Measurements from ENCODE around the gene TPI1.
A peak's percentile ranks its signal among the peaks of the same experiment; 100 is the strongest.

TPI1 gene

GRCh38 chr12:6829536-6830220 lies 37.7 kb upstream of the TPI1 start:
- TF ChIP-seq FOXP2 (optimal IDR thresholded peaks at IDR 0.05; ENCODE audit: borderline replicate concordance, extremely low read depth, extremely low read length, insufficient read depth): no peak
- peak; percentile 48; the same call in 1 of the 2 replicates for TF ChIP-seq POLR2AphosphoS5 (IDR thresholded peaks at IDR 0.05; ENCODE audit: low read depth, low read length)

GRCh38 chr12:6830286-6830890 lies 36.9 kb upstream of the TPI1 start:
- TF ChIP-seq SIN3A (IDR thresholded peaks at IDR 0.05; ENCODE audit: borderline replicate concordance, insufficient read depth, low read length): no peak
- TF ChIP-seq, protein P1, sequence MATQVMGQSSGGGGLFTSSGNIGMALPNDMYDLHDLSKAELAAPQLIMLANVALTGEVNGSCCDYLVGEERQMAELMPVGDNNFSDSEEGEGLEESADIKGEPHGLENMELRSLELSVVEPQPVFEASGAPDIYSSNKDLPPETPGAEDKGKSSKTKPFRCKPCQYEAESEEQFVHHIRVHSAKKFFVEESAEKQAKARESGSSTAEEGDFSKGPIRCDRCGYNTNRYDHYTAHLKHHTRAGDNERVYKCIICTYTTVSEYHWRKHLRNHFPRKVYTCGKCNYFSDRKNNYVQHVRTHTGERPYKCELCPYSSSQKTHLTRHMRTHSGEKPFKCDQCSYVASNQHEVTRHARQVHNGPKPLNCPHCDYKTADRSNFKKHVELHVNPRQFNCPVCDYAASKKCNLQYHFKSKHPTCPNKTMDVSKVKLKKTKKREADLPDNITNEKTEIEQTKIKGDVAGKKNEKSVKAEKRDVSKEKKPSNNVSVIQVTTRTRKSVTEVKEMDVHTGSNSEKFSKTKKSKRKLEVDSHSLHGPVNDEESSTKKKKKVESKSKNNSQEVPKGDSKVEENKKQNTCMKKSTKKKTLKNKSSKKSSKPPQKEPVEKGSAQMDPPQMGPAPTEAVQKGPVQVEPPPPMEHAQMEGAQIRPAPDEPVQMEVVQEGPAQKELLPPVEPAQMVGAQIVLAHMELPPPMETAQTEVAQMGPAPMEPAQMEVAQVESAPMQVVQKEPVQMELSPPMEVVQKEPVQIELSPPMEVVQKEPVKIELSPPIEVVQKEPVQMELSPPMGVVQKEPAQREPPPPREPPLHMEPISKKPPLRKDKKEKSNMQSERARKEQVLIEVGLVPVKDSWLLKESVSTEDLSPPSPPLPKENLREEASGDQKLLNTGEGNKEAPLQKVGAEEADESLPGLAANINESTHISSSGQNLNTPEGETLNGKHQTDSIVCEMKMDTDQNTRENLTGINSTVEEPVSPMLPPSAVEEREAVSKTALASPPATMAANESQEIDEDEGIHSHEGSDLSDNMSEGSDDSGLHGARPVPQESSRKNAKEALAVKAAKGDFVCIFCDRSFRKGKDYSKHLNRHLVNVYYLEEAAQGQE (IDR thresholded peaks at IDR 0.05; ENCODE audit: insufficient read depth in 1 of 2, low read depth in 2 of 2, low read length in 2 of 2): no peak
- no peak for TF ChIP-seq FOXP2 (optimal IDR thresholded peaks at IDR 0.05; ENCODE audit: borderline replicate concordance, extremely low read depth, extremely low read length, insufficient read depth)
- TF ChIP-seq TAF1 (IDR thresholded peaks at IDR 0.05; ENCODE audit: borderline replicate concordance, insufficient read depth, low read length): no peak
- no peak for TF ChIP-seq POLR2AphosphoS5 (IDR thresholded peaks at IDR 0.05; ENCODE audit: low read depth, low read length)

DNA sequence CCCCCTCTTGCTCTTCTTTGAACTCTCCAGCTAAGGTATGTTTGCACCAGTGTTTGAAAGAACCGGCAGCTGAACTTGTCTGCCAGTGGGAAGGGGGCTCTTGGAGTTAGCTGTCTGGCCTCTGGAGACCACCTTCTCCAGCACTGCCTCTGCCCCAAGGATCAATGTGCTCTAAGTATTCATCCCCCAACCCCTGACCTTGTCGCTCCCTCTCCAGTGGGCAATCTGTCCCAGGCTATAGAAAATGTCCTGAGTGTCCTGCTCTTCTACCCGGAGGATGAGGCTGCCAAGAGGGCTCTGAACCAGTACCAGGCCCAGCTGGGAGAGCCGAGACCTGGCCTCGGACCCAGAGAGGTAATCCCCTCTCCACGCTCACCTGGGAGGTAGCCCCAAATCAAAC lies 36.3 kb upstream of the TPI1 start:
- no peak for TF ChIP-seq TAF1 (IDR thresholded peaks at IDR 0.05; ENCODE audit: borderline replicate concordance, insufficient read depth, low read length)
- no peak for TF ChIP-seq POLR2AphosphoS5 (IDR thresholded peaks at IDR 0.05; ENCODE audit: low read depth, low read length)
- TF ChIP-seq SIN3A (IDR thresholded peaks at IDR 0.05; ENCODE audit: borderline replicate concordance, insufficient read depth, low read length): no peak
- TF ChIP-seq FOXP2 (optimal IDR thresholded peaks at IDR 0.05; ENCODE audit: borderline replicate concordance, extremely low read depth, extremely low read length, insufficient read depth): no peak
- TF ChIP-seq, protein P1 (IDR thresholded peaks at IDR 0.05; ENCODE audit: insufficient read depth in 1 of 2, low read depth in 2 of 2, low read length in 2 of 2): no peak

DNA sequence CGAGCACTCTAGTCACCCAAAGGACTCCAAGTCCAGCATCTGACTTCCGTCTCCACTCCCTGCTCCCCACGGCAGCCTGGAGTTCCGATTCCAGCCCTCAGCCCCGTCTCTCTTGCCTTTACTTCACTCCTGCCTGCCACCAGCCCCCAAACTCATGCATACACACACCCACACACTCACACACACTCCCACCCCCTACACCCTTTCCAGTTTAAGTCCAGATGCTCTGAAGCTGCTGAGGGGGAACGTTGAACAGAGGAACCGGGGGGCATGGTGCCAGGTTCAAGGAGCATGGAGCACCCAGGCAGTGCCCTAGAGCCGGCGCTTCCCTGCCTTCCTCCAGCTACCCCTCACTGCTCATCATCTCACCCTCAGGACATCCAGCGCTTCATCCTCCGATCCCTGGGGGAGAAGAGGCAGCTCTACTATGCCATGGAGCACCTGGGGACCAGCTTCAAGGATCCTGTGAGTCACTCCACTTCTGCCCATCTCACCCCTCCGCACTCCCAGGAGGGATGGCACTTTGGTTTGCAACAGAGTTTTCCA lies 35.8 kb upstream of the TPI1 start:
- TF ChIP-seq, protein P1 (IDR thresholded peaks at IDR 0.05; ENCODE audit: insufficient read depth in 1 of 2, low read depth in 2 of 2, low read length in 2 of 2): no peak
- TF ChIP-seq SIN3A (IDR thresholded peaks at IDR 0.05; ENCODE audit: borderline replicate concordance, insufficient read depth, low read length): no peak
- no peak for TF ChIP-seq FOXP2 (optimal IDR thresholded peaks at IDR 0.05; ENCODE audit: borderline replicate concordance, extremely low read depth, extremely low read length, insufficient read depth)
- no peak for TF ChIP-seq POLR2AphosphoS5 (IDR thresholded peaks at IDR 0.05; ENCODE audit: low read depth, low read length)
- TF ChIP-seq TAF1 (IDR thresholded peaks at IDR 0.05; ENCODE audit: borderline replicate concordance, insufficient read depth, low read length): no peak

GRCh38 chr12:6832125-6832524 lies 35.2 kb upstream of the TPI1 start:
- TF ChIP-seq, protein P1 (IDR thresholded peaks at IDR 0.05; ENCODE audit: insufficient read depth in 1 of 2, low read depth in 2 of 2, low read length in 2 of 2): no peak
- TF ChIP-seq SIN3A (IDR thresholded peaks at IDR 0.05; ENCODE audit: borderline replicate concordance, insufficient read depth, low read length): no peak
- TF ChIP-seq TAF1 (IDR thresholded peaks at IDR 0.05; ENCODE audit: borderline replicate concordance, insufficient read depth, low read length): no peak
- TF ChIP-seq POLR2AphosphoS5 (IDR thresholded peaks at IDR 0.05; ENCODE audit: low read depth, low read length): no peak
- no peak for TF ChIP-seq FOXP2 (optimal IDR thresholded peaks at IDR 0.05; ENCODE audit: borderline replicate concordance, extremely low read depth, extremely low read length, insufficient read depth)

Measured in PFSK-1 (cell line).